Bronchial epithelial cell (primary cell): Measurements from ENCODE around the gene THNSL1. TPM values are rescaled to one million over a fixed set of nuclear protein-coding genes. Genes with fewer than 3 reads are reported as not detected.
"Not testable (repeated sequence)": the region's sequence is repeated elsewhere in the genome, so short reads cannot be mapped to it uniquely, and the experiment has no call there.

Source experiments
- DNase-seq: peaks from one replicate; pipeline ENCODE4 v3.0.0-alpha.2; 2010; ENCODE audit warnings: low read depth
- FAIRE-seq: peaks from 2 replicates; lab custom pipeline; 2011; peaks lifted over from hg19 to GRCh38; lab: Jason Lieb, UNC
- H3K27me3 ChIP-seq: 2 replicates; pipeline ENCODE4 v1.5.1; 2011; ENCODE audit warnings: low read length; ENCODE audit not compliant: control insufficient read depth, insufficient read depth
- H3K36me3 ChIP-seq: 2 replicates; pipeline ENCODE4 v1.5.1; 2011; ENCODE audit warnings: low read length; ENCODE audit not compliant: control insufficient read depth, insufficient read depth
- H3K4me3 ChIP-seq: 2 replicates; pipeline ENCODE4 v1.5.1; 2011; ENCODE audit warnings: mild to moderate bottlenecking, low read depth, low read length, control low read depth
- CTCF ChIP-seq: IDR thresholded peaks from 2 replicates; pipeline ENCODE4 v1.5.1; 2011; ENCODE audit warnings: mild to moderate bottlenecking, moderate library complexity, low read length, control low read depth, inconsistent platforms; ENCODE audit not compliant: insufficient read depth, severe bottlenecking
- total RNA-seq: library from RNA; depleted of rRNA; stranded (reverse); fragments of >200 nt; gene quantifications from 2 replicates; pipeline ENCODE4 v1.2.1, GENCODE V29; 2014

The THNSL1 gene
- total RNA-seq, 1 donor from 2014 or later, result 5.0 TPM

- no peaks in the 10 kb centered on the region for H3K27me3 ChIP-seq
- no peaks in the 10 kb centered on the region for H3K36me3 ChIP-seq
- no peak for FAIRE-seq
- TF ChIP-seq CTCF, result no peak
- no peak for DNase-seq
- no peak overlapping the region for H3K4me3 ChIP-seq
Measured at GRCh38 chr10:24991298-24991697, 25.1 kb upstream of the THNSL1 start.

- H3K4me3 ChIP-seq, result no peak overlapping the region
- H3K36me3 ChIP-seq, result no peaks in the 10 kb centered on the region
- no peak for FAIRE-seq
- TF ChIP-seq CTCF, result no peak
- no peaks in the 10 kb centered on the region for H3K27me3 ChIP-seq
- no peak for DNase-seq
Measured at GRCh38 chr10:24992512-24993133, 23.8 kb upstream of the THNSL1 start.

GRCh38 chr10:24993237-24993958 lies 23.0 kb upstream of the THNSL1 start:
- DNase-seq (no peak), FAIRE-seq (no peak)
- H3K27me3 ChIP-seq, result no peaks in the 10 kb centered on the region
- no peak overlapping the region for H3K4me3 ChIP-seq
- no peak for TF ChIP-seq CTCF
- no peaks in the 10 kb centered on the region for H3K36me3 ChIP-seq

- no peak for TF ChIP-seq CTCF
- H3K36me3 ChIP-seq, result no peaks in the 10 kb centered on the region
- FAIRE-seq (no peak), DNase-seq (no peak)
- no peak overlapping the region for H3K4me3 ChIP-seq
- H3K27me3 ChIP-seq, result no peaks in the 10 kb centered on the region
Measured at GRCh38 chr10:24995072-24995471, 21.3 kb upstream of the THNSL1 start.

- DNase-seq (no peak), FAIRE-seq (no peak)
- no peaks in the 10 kb centered on the region for H3K27me3 ChIP-seq
- no peak overlapping the region for H3K4me3 ChIP-seq
- H3K36me3 ChIP-seq, result no peaks in the 10 kb centered on the region
- TF ChIP-seq CTCF, result no peak
Measured at GRCh38 chr10:24998044-24998443, 18.4 kb upstream of the THNSL1 start.

- H3K36me3 ChIP-seq, H3K4me3 ChIP-seq, FAIRE-seq, H3K27me3 ChIP-seq, DNase-seq: not testable (repeated sequence)
Measured at GRCh38 chr10:25011591-25011990, 4.8 kb upstream of the THNSL1 start.
